GM13977 (cell line): ENCODE measurements around the gene DRAXIN.

ENCODE experiments used
- DNase-seq: peaks from one replicate; pipeline ENCODE4 v3.0.0; 2012; ENCODE audit warnings: low spot score
- in situ Hi-C: fragments of 300-500 bp; cut with MboI; formaldehyde crosslinking; loops from one replicate; pipeline ENCODE4 v1.12.0; 2022; ENCODE audit warnings: low sequenced_read_pairs, low pct_unique_long_range_greater_than_20kb, mixed read lengths, inconsistent platforms; ENCODE audit not compliant: unreplicated experiment
- TF ChIP-seq, protein P1 (sequence below): IDR thresholded peaks from 2 replicates; pipeline ENCODE4 v1.5.1; 2012; ENCODE audit warnings: mild to moderate bottlenecking, control low read depth; ENCODE audit not compliant: insufficient read depth; ENCODE audit errors: extremely low read depth, missing control alignments

Gene DRAXIN

DNA sequence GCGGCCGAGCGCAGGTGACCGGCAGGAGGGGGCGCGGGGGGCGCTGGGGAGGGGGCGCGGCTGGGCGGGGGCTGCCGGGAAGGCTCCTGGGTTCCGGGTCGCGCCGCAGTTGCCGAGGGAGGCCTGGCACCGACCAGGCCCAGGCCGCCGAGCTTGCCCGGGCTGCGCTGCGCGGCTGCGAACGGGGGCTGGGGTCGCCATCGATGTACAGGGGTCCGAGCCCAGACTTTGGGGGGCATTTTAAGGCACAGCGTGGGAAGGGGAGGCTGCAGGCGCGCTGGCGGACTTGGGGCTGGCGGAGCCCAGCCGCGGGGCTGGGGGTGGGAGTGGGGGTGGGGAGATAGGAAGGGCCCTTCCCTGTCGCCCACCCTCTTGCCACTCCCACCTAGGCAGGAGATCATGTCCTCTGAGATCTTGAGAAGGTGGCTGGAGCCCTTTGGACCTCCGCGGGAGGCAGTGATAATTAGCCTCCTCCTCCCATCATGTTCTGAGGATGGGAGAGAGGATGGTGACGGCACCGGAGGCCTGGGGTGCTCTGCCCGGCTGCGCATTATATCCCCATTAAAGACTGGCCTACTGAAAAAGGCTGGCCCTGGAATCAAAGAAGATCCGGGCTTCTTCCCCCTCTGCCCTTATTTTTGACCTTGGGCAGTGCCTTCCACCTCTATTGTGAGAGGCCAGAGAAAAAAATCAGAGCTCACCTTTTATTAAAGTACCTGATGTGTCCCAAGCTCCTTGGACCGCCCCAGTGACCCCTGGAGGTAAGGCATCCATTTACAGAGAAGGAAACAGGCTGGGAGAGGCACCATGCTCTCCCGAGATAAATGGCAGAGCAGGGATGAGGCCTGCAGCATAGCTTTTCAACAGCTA, 36.3 kb upstream of the DRAXIN start:
- in situ Hi-C loops: no loop called here
- TF ChIP-seq, protein P1, sequence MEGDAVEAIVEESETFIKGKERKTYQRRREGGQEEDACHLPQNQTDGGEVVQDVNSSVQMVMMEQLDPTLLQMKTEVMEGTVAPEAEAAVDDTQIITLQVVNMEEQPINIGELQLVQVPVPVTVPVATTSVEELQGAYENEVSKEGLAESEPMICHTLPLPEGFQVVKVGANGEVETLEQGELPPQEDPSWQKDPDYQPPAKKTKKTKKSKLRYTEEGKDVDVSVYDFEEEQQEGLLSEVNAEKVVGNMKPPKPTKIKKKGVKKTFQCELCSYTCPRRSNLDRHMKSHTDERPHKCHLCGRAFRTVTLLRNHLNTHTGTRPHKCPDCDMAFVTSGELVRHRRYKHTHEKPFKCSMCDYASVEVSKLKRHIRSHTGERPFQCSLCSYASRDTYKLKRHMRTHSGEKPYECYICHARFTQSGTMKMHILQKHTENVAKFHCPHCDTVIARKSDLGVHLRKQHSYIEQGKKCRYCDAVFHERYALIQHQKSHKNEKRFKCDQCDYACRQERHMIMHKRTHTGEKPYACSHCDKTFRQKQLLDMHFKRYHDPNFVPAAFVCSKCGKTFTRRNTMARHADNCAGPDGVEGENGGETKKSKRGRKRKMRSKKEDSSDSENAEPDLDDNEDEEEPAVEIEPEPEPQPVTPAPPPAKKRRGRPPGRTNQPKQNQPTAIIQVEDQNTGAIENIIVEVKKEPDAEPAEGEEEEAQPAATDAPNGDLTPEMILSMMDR: no peak
- no peak for DNase-seq

DNA sequence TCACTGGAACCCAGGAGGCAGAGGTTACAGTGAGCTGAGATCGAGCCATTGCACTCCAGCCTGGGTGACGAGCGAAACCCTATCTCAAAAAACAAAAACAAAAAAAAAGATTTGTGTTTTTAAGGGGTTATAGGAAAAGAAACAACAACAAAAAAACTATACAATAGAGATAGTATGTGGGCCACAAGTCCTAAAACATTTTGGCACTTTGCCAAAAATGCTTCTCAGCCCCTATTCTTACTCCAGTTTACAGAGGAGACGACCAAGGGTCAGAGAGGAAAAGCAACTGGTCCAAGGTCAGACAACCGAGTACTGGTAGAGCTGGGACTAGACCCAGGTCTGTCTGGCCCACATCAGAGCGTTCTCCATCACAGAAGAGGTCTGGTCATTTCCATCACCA, 33.9 kb upstream of the DRAXIN start:
- in situ Hi-C loops: no loop called here
- TF ChIP-seq, protein P1: no peak
- DNase-seq: no peak

GRCh38 chr1:11658542-11658941, 33.0 kb upstream of the DRAXIN start:
- in situ Hi-C loops: no loop called here
- TF ChIP-seq, protein P1: no peak
- DNase-seq: no peak

GRCh38 chr1:11659748-11660147, 31.8 kb upstream of the DRAXIN start:
- in situ Hi-C loops: loop anchor here (10.0 kb wide), 1 partner anchor 55 kb away; no protein-coding TSS in a partner anchor
- TF ChIP-seq, protein P1: no peak
- DNase-seq: no peak

DNA sequence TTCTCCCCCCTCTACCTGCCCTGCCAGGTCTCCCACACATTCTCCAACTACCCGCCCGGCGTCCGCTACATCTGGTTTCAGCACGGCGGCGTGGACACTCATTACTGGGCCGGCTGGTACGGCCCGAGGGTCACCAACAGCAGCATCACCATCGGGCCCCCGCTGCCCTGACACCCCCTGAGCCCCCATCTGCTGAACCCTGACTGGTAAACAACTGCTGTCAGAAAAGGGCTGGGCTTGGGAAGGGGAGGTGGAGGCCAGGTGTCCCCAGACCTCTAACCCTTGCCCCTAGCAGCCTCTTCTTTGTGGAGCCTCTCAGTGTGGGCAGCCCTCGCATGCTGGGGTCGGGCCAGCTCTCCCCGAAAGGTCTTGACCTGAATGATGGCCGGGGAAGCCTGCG, 30.4 kb upstream of the DRAXIN start:
- TF ChIP-seq, protein P1: no peak
- in situ Hi-C loops: loop anchor here (10.0 kb wide), 1 partner anchor 54 kb away; no protein-coding TSS in a partner anchor
- no peak for DNase-seq

- in situ Hi-C loops: loop anchor here (10.0 kb wide), 1 partner anchor 50 kb away; no protein-coding TSS in a partner anchor
- peak; percentile 78 for DNase-seq
- TF ChIP-seq, protein P1: no peak
Measured at GRCh38 chr1:11664336-11665065, 27.0 kb upstream of the DRAXIN start.
